Measurements from ENCODE around the gene MYF5. TPM values are rescaled to one million over a fixed set of nuclear protein-coding genes. Genes with fewer than 3 reads are reported as not detected.
A peak's percentile ranks its signal among the peaks of the same experiment; 100 is the strongest.

MYF5 gene
- total and polyA plus RNA-seq, 8 donors, result not detected

GRCh38 chr12:80707126-80707829 is 9.4 kb upstream of the MYF5 start, which contains the start of gene MYF6:
MYF6 (plus strand) TSS chr12:80707634; CDS start chr12:80707720, 86 bp downstream.
- FAIRE-seq, result no peak
- ATAC-seq, result no peak
- intact Hi-C loops (cut with DNase I), result no loop called here
- Histone ChIP-seq H3K4me1 (no peaks in the 10 kb centered on the region), H3K4me3 (no peak within 1 kb of the TSS), H3K36me3 (no peaks in the 10 kb centered on the region), H3K9me3 (no peaks in the 10 kb centered on the region), H3K27ac (no peak within 1 kb of the TSS), H3K27me3 (peaks cover 0 to 6% (median 0%) of the 10 kb centered on the region in 4 donors)
- DNase-seq, result no peak
- TF ChIP-seq, protein P1, sequence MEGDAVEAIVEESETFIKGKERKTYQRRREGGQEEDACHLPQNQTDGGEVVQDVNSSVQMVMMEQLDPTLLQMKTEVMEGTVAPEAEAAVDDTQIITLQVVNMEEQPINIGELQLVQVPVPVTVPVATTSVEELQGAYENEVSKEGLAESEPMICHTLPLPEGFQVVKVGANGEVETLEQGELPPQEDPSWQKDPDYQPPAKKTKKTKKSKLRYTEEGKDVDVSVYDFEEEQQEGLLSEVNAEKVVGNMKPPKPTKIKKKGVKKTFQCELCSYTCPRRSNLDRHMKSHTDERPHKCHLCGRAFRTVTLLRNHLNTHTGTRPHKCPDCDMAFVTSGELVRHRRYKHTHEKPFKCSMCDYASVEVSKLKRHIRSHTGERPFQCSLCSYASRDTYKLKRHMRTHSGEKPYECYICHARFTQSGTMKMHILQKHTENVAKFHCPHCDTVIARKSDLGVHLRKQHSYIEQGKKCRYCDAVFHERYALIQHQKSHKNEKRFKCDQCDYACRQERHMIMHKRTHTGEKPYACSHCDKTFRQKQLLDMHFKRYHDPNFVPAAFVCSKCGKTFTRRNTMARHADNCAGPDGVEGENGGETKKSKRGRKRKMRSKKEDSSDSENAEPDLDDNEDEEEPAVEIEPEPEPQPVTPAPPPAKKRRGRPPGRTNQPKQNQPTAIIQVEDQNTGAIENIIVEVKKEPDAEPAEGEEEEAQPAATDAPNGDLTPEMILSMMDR (IDR thresholded peaks at IDR 0.05), result no peak
- 41 to 47% methylated on average over 4 of the region's 4 CpGs for WGBS, 2 donors

- Histone ChIP-seq H3K27me3 (peaks cover 0 to 9% (median 0%) of the 10 kb centered on the region in 4 donors), H3K9me3 (no peaks in the 10 kb centered on the region), H3K4me1 (no peaks in the 10 kb centered on the region), H3K27ac (no peak overlapping the region), H3K4me3 (no peak overlapping the region), H3K36me3 (no peaks in the 10 kb centered on the region)
- TF ChIP-seq, protein P1 (IDR thresholded peaks at IDR 0.05), result no peak
- WGBS, 2 donors, result 17 to 22% methylated on average over 21 of the region's 21 CpGs
- ATAC-seq (no peak), FAIRE-seq (no peak), DNase-seq (peak in 2 of 6 donors; percentile 46 to 55)
- intact Hi-C loops (cut with DNase I), result no loop called here
These were observed 8.9 kb upstream of the MYF5 start for GRCh38 chr12:80707830-80708258.

DNA sequence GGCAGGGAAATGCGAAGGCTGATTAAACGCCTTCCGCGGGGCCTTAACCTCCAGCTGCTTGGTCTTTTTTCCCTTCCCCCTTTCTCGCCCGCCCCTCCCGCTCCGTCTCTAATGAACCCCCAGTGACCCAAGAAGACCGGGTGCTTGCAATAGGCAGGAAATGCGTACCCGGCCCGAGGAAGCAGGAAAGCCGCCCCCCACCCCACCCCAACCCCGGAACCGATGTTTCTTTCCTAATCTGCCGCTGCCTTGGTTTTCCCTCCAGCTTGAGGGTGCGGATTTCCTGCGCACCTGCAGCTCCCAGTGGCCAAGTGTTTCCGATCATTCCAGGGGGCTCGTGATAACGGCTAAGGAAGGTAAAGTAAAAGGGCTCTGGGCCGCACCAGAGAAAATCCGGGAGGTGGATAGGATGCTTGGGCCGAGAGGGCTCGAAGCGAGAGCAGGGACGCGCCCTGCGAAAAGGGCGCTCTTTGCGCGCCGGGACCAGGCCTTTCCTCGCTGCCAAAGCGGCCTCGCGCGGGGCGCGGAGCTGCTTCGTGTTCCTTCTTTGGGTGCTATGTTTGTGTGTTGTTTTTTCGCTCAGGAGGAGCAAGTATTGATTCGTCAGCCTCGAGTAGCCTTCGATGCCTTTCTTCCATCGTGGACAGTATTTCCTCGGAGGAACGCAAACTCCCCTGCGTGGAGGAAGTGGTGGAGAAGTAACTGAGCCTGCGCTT is 8.3 kb upstream of the MYF5 start:
- peaks cover 0 to 14% (median 0%) of the 10 kb centered on the region in 4 donors for H3K27me3 ChIP-seq
- no peaks in the 10 kb centered on the region for H3K9me3 ChIP-seq
- DNase-seq (peak in 2 of 6 donors; percentile 14 to 51), FAIRE-seq (no peak), ATAC-seq (no peak)
- no peak overlapping the region for H3K27ac ChIP-seq
- intact Hi-C loops (cut with DNase I), result no loop called here
- TF ChIP-seq, protein P1 (IDR thresholded peaks at IDR 0.05), result no peak
- H3K4me3 ChIP-seq, result no peak overlapping the region
- H3K36me3 ChIP-seq, result no peaks in the 10 kb centered on the region
- no peaks in the 10 kb centered on the region for H3K4me1 ChIP-seq
- WGBS, 2 donors, result 3 to 4% methylated on average over 49 to 50 of the region's 50 CpGs

DNA sequence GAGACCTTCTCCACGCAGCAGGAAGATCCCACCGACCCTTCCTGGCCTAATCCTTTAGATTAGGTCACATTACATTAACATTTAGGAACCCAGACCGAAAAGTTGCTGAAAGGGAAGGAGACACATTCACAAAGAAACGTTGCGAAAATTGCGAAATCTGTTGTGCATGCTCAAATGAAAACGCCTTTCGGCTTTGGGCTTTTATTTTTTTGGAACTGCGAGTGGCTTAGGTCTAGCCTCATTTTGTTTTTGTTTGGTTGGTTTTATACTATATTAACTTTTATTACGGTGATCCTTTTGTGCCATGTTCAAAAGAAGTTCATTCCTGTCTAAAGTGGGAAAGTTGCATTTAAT is 7.8 kb upstream of the MYF5 start:
- intact Hi-C loops (cut with DNase I), result no loop called here
- no peaks in the 10 kb centered on the region for H3K9me3 ChIP-seq
- 31 to 35% methylated on average over 10 of the region's 10 CpGs for WGBS, 2 donors
- TF ChIP-seq, protein P1 (IDR thresholded peaks at IDR 0.05), result no peak
- peaks cover 0 to 15% (median 0%) of the 10 kb centered on the region in 4 donors for H3K27me3 ChIP-seq
- no peak overlapping the region for H3K27ac ChIP-seq
- ATAC-seq (no peak), DNase-seq (no peak), FAIRE-seq (no peak)
- H3K4me3 ChIP-seq, result no peak overlapping the region
- no peaks in the 10 kb centered on the region for H3K4me1 ChIP-seq
- no peaks in the 10 kb centered on the region for H3K36me3 ChIP-seq
